HG02588 (cell line): ENCODE data around the gene TUBG1.
"Not testable (repeated sequence)": the region's sequence is repeated elsewhere in the genome, so short reads cannot be mapped to it uniquely, and the experiment has no call there.

Experiments
- ATAC-seq: cut with Tn5 transposase; IDR thresholded peaks from one replicate; pipeline ENCODE4 v1.9.1; 2021; ENCODE audit warnings: mild to moderate bottlenecking, moderate library complexity; ENCODE audit not compliant: unreplicated experiment

Gene TUBG1

GRCh38 chr17:42623271-42623670, 13.8 kb downstream of the TUBG1 start:
- no peak for ATAC-seq

- no peak for ATAC-seq
These were observed 14.5 kb downstream of the TUBG1 start for GRCh38 chr17:42623732-42624596.

- ATAC-seq, result not testable (repeated sequence)
These were observed 17.7 kb downstream of the TUBG1 start for GRCh38 chr17:42627032-42627764.

GRCh38 chr17:42629411-42630009, 20.0 kb downstream of the TUBG1 start:
- ATAC-seq, result no peak

- ATAC-seq, result no peak
These were observed 23.5 kb downstream of the TUBG1 start for GRCh38 chr17:42632949-42633444.

GRCh38 chr17:42639525-42640113, 30.1 kb downstream of the TUBG1 start:
- no peak for ATAC-seq

GRCh38 chr17:42640121-42640520, 30.6 kb downstream of the TUBG1 start:
- no peak for ATAC-seq

GRCh38 chr17:42642336-42642735, 32.9 kb downstream of the TUBG1 start:
- no peak for ATAC-seq

- ATAC-seq, result no peak
These were observed 38.3 kb downstream of the TUBG1 start for GRCh38 chr17:42647778-42648177.

- ATAC-seq, result no peak
These were observed 41.9 kb downstream of the TUBG1 start for GRCh38 chr17:42651392-42651791.

- no peak for ATAC-seq
These were observed 44.0 kb downstream of the TUBG1 start for GRCh38 chr17:42653179-42654124.

- no peak for ATAC-seq
These were observed 46.0 kb downstream of the TUBG1 start for GRCh38 chr17:42655528-42655927.

GRCh38 chr17:42657824-42658588, 48.5 kb downstream of the TUBG1 start:
- no peak for ATAC-seq

GRCh38 chr17:42659079-42659931, 49.8 kb downstream of the TUBG1 start, which contains the start of gene TUBG2:
Gene TUBG2, plus strand, starts transcription at chr17:42659284. Its CDS starts 220 bp downstream, at chr17:42659504.
- no peak for ATAC-seq

- ATAC-seq, result not testable (repeated sequence)
These were observed 50.4 kb downstream of the TUBG1 start for GRCh38 chr17:42659932-42660274.

- no peak for ATAC-seq
These were observed 51.3 kb downstream of the TUBG1 start for GRCh38 chr17:42660692-42661345.
